HG02943 (cell line): ENCODE results near the gene AIF1.

Experiments used
- ATAC-seq: cut with Tn5 transposase; IDR thresholded peaks from one replicate; pipeline ENCODE4 v1.9.1; 2021; ENCODE audit warnings: mild to moderate bottlenecking, low read depth, moderate library complexity; ENCODE audit not compliant: unreplicated experiment

Gene AIF1

GRCh38 chr6:31619805-31620585 is 5.0 kb downstream of the AIF1 start:
- ATAC-seq = peak; percentile 71

GRCh38 chr6:31620586-31621319 is 5.7 kb downstream of the AIF1 start, which contains the start of gene PRRC2A:
Gene PRRC2A (plus strand): TSS chr6:31620715. CDS start chr6:31622790, 2,075 bp downstream.
- ATAC-seq = peak; percentile 41

GRCh38 chr6:31621320-31621939 is 6.4 kb downstream of the AIF1 start:
- ATAC-seq = no peak

- no peak for ATAC-seq
Observed at GRCh38 chr6:31621991-31622390, 7.0 kb downstream of the AIF1 start.

- ATAC-seq = no peak
Observed at GRCh38 chr6:31622684-31623091, 7.7 kb downstream of the AIF1 start.

GRCh38 chr6:31624070-31624469 is 9.0 kb downstream of the AIF1 start:
- no peak for ATAC-seq

- no peak for ATAC-seq
Observed at GRCh38 chr6:31626952-31627351, 11.9 kb downstream of the AIF1 start.

- ATAC-seq = no peak
Observed at GRCh38 chr6:31627690-31628287, 12.8 kb downstream of the AIF1 start.

- no peak for ATAC-seq
Observed at GRCh38 chr6:31629014-31629413, 14.0 kb downstream of the AIF1 start.

GRCh38 chr6:31630177-31630934 is 15.3 kb downstream of the AIF1 start:
- ATAC-seq = no peak

GRCh38 chr6:31631209-31631608 is 16.2 kb downstream of the AIF1 start:
- ATAC-seq = no peak

GRCh38 chr6:31631681-31632278 is 16.7 kb downstream of the AIF1 start:
- no peak for ATAC-seq

- ATAC-seq = no peak
Observed at GRCh38 chr6:31632279-31632946, 17.4 kb downstream of the AIF1 start.

GRCh38 chr6:31633447-31633846 is 18.4 kb downstream of the AIF1 start:
- no peak for ATAC-seq

- ATAC-seq = no peak
Observed at GRCh38 chr6:31634131-31634530, 19.1 kb downstream of the AIF1 start.

- no peak for ATAC-seq
Observed at GRCh38 chr6:31634969-31635575, 20.0 kb downstream of the AIF1 start.

- ATAC-seq = no peak
Observed at GRCh38 chr6:31636698-31637596, 21.9 kb downstream of the AIF1 start.

GRCh38 chr6:31639043-31639442 is 24.0 kb downstream of the AIF1 start:
- no peak for ATAC-seq
